GM18526 (cell line): ENCODE measurements around the gene CENPE.

ENCODE experiments used
- POLR2A ChIP-seq: IDR thresholded peaks from 3 replicates; pipeline ENCODE4 v1.6.1; 2011; ENCODE audit not compliant: insufficient read length; ENCODE audit errors: extremely low read depth

CENPE gene, protein sequence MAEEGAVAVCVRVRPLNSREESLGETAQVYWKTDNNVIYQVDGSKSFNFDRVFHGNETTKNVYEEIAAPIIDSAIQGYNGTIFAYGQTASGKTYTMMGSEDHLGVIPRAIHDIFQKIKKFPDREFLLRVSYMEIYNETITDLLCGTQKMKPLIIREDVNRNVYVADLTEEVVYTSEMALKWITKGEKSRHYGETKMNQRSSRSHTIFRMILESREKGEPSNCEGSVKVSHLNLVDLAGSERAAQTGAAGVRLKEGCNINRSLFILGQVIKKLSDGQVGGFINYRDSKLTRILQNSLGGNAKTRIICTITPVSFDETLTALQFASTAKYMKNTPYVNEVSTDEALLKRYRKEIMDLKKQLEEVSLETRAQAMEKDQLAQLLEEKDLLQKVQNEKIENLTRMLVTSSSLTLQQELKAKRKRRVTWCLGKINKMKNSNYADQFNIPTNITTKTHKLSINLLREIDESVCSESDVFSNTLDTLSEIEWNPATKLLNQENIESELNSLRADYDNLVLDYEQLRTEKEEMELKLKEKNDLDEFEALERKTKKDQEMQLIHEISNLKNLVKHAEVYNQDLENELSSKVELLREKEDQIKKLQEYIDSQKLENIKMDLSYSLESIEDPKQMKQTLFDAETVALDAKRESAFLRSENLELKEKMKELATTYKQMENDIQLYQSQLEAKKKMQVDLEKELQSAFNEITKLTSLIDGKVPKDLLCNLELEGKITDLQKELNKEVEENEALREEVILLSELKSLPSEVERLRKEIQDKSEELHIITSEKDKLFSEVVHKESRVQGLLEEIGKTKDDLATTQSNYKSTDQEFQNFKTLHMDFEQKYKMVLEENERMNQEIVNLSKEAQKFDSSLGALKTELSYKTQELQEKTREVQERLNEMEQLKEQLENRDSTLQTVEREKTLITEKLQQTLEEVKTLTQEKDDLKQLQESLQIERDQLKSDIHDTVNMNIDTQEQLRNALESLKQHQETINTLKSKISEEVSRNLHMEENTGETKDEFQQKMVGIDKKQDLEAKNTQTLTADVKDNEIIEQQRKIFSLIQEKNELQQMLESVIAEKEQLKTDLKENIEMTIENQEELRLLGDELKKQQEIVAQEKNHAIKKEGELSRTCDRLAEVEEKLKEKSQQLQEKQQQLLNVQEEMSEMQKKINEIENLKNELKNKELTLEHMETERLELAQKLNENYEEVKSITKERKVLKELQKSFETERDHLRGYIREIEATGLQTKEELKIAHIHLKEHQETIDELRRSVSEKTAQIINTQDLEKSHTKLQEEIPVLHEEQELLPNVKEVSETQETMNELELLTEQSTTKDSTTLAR (N-terminal part only)

DNA sequence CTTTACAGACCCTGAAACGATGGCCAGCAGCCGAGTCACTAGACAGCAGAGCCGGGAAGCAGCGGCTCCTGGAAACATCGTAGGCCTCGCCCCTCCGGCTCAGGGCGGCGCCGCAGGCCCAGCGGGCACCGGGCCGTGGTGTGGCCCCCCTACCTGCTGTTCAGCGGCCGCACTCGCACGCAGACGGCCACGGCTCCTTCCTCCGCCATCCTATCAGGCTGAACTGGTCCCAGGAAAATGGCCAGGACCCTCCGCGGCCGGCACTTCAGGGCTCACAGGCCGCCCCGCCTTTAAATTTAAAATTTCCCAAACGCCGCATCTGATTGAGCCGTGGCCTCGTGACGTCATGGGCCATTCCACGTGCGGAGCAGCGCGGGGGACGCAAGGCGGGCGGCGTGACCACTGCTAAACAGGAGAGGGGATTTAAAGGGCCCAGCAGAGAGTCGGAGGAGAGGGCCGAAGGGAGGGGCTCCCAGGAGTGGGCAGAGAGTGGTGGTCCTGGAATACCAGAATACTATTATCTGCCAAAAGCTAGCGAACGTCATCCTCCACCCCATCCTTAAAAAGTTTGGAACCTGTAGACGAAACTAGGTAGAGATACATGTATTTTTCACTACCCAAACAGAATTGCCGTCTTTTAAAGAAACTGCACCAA is at the start of gene CENPE:
TSS of gene CENPE (minus strand) at position 233 of the 655 bp plus-strand sequence. CDS start at position 209, 24 bp downstream.
- TF ChIP-seq POLR2A = peak; percentile 70

DNA sequence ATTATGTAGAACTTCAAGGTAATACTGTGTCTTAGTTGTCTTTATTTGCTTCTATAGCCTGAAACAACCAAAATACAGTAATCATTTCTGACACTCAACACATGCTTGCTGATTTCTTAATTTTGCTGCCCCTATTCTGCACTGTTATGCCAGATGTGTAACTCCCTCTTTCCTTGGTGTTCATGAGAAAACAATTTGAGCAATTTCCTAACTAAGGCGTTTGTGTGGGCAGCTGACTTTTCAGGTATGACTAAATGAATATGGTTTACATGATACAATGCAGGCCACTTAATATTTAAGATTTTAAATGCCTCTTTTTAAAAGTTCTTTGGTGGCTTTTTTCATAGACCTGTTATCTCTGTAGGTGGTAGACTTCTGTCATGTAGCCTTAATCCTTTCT is 46.1 kb upstream of the CENPE start:
- no peak for TF ChIP-seq POLR2A

DNA sequence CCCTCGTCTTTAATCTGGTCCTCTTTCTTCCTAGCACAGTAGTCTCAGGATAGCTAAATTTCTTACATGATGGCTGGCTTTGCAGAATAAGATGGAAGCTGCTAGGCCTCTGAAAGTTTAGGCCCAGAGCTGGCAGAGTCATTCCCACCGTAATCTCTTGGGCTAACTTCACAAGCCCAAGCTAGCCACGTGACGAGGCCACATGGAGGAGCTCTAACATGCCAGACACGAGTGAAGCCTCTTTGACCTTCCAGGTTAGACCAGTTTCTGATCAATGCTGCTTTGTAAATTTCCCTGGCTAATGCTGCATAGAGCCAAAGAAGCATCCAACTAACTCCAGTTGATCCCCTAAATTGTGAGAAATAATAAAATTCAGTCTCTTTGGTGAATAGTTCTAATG is 9.5 kb upstream of the CENPE start:
- no peak for TF ChIP-seq POLR2A

DNA sequence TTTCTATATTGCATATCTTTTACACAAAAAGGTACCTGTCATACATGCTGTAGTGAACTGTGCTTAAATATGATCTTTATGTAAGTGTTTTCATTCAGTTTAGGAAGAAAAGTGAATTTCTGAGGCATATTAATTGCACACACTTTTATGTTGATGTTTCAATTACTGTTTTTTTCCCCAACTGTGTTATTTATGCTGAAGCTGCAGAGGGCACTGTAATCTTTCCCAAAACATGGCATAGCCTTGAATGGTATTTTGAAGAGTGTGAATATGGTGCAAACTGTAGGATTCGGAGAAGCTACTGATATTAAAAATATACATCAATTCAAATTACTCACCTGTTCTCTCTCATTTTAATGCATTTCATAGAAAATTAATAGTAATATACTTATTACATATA is 6.0 kb upstream of the CENPE start:
- no peak for TF ChIP-seq POLR2A

DNA sequence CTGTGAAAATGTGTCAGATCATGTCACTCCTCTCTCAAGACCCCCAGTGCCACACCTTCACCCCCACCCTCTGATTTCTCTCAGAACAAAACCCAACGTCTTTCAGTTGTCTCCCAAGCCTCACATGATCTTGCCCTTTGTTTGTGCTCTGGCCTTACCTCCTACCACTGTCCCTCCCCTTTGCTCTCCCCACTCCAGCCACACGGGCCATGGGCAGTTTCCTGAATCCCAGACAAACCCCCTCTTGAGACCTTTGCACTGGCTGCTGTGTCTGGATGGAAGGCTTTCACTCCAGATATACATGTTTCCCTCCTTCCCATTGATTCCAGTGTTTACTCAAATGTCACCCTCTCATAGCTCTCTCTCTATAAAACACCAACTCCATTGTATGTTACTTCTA is 3.6 kb upstream of the CENPE start:
- no peak for TF ChIP-seq POLR2A

DNA sequence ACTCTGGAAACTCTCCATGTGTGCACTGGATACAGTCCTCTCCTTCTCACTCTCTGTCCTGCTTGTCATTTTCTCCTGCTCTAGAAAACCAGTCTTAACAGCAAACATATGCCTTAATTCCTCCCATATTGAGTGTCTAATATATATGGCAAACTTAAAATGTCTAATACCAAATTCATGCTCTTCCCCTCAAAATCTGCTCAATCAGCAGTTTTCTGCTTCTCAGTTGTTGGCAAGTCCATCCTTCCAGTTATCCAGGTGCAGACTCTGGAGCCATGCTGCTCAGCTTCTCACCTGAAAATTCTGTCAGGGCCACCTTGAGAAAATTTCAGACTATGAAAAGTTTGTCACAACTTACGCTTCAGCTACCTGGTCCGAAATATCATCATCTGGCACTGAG is 3.1 kb upstream of the CENPE start:
- TF ChIP-seq POLR2A = no peak

DNA sequence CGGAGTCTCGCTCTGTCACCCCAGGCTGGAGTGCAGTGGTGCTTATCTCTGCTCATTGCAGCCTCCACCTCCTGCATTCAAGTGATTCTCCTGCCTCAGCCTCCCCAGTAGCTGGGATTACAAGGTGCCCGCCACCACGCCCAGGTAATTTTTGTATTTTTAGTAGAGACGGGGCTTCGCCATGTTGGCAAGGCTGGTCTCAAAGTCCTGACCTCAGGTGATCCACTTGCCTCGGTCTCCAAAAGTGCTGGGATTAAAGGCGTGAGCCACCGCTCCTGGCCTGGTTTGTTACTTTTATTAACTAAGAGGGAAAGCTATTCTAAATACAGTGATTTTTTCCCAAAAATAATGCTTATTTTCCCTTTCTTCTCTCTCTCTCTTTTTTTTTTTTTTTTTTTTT is 866 bp upstream of the CENPE start:
- TF ChIP-seq POLR2A = no peak

DNA sequence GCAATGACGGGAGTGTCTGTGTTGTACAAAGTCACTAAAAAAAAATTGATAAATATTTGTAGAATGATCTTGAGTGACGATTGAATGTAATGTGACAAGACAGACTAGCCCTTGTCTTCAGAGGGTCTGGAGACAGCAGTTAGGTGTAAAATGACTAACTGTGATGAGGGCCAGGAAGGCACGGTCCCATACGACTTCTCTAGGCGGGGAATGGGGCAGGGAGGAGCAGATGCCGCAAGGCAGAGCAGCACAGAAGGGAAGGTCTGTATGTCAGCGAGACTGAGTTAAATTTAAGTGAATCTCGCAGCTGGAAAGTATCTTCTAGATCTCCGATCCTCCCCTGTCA is 405 bp downstream of the CENPE start:
- TF ChIP-seq POLR2A = no peak

DNA sequence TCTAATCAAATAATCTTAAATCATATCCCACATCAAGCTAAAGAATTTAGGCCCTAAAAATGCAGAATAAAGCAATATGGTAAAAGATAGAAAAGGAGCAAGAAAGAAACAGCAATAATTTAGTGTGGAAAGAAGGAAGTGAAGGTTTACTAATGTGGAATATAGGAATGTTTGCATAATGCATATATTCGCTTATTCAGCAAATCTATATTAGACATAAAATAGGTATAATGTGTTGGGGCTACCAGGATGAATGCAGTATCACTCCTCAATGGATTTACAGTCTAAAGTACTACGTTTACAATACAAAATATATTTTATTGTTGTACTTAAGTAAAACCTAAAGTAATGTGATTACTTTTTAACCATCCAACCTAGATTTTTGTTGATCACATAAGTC is 4.7 kb downstream of the CENPE start:
- TF ChIP-seq POLR2A = no peak

DNA sequence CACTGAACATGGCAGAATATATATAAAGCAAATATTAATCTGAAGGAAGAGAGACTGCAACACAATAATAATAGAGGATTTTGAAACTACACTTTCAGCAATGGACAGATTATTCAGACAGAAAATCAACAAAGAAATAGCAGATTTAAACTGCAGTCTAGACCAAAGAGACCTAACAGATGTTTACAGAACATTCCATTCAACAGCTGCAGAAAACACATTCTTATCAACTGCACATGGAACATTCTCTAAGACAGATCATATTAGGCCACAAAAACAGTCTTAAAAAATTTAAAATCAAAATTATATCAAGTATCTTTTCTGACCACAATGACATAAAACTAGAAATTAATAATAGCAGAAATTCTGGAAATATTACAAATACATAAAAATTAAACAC is 27.1 kb downstream of the CENPE start:
- TF ChIP-seq POLR2A = no peak

DNA sequence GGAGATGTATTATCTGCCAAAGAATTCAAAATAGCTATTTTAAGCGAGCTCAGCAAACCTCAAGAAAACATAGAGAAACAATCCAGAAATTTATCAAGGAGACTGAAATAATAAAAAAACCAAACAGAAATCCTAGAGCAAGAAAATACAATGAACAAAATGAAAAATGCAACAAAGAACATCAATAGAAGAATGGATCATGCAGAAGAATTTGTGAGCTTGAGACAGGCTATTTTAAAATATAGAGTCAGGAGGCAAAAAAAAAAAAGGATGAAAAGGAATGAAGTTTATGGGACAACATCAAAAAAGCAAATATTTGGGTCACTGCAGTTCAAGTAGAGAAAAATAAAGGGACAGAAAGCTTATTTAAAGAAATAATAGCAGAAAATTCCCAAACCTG is 29.1 kb downstream of the CENPE start:
- TF ChIP-seq POLR2A = no peak

DNA sequence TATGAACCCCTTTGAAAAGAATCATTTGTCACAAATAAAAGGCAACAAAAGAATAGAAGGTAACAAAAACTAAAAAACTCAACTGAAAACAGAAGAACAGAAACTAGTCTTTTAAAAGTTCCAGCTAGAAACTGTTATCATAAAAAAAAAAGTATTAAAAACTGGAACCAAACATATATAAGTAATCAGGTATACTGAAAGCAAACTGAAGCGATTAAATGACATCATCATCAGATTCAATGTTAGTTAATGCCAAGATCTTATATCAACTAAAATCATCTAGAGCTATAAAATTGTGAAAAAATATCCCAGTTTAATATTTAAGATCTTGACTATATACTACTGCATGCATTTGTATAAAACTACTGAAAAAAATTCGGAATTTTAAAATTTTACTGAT is 36.0 kb downstream of the CENPE start:
- no peak for TF ChIP-seq POLR2A

DNA sequence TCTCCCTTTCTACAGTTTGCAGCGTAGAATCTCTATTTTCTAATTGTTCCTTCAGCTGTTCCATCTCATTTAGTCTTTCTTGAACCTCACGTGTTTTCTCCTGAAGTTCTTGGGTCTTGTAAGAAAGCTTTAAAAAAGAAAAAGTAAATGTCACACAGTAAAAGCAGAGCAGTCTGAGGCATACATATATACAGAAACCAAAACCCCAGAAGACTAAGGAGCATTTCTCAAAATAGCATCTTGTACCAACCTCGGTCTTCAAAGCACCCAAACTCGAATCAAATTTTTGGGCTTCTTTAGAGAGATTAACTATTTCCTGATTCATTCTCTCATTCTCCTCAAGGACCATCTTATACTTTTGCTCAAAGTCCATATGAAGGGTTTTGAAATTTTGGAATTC is 39.4 kb downstream of the CENPE start:
- TF ChIP-seq POLR2A = no peak

DNA sequence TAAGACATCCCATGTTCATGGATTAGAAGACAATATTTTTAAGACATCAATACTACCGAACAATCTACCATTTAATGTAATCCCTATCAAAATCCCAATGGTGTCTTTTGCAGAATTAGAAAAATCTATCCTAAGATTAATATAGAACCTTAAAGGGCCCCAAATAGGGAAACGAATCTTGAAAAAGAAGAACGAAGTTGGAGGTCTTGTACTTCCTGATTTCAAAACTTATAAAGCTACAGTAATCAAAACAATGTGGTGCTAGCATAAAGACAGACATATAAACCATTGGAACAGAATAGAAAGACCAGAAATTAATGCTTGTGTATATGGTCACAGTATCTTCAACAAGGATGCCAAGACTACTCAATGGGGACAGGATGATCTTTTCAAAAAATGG is 42.0 kb downstream of the CENPE start:
- no peak for TF ChIP-seq POLR2A

DNA sequence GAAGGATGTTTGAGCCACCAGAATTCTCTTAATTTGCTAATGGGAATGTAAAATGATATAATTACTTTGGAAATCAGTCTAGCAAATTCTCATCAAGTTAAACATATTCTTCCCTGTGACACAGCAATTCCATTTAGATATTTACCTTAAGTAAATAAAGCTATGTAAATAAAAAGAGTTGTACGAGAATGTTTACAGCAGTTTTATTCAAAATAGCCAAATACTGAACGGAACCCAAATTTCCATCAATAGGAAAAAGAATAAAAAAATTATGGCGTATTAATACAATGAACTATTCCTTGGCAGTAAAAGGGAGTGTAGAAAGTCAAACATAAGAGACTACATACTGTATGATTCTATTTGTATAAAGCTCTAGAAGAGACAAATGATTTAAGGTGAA is 45.8 kb downstream of the CENPE start:
- no peak for TF ChIP-seq POLR2A
